Psoas muscle (tissue), 8 donors: ENCODE results near the gene S100A11. TPM values are rescaled to one million over a fixed set of nuclear protein-coding genes. Genes with fewer than 3 reads are reported as not detected.

ENCODE experiments used
- ATAC-seq, 4 donors: fragments of 200-7000 bp; cut with Tn5 transposase; one replicate each; pipeline ENCODE4 v1.9.1; 2020; ENCODE audit warnings: moderate library complexity in 3 of 4, mild to moderate bottlenecking in 2 of 4
- DNase-seq, 2 donors: peaks; one replicate each; pipeline ENCODE4 v3.0.0-alpha.2; 2020
- H3K27ac ChIP-seq: fragments of 200-600 bp; one replicate; pipeline ENCODE4 v1.8.0; 2022
- H3K27me3 ChIP-seq, 3 donors: fragments of 200-600 bp in 1 of 3; one replicate each; pipeline versions ENCODE4 v1.6.1 to v1.8.0; 2013 to 2022; ENCODE audit warnings: low read length in 2 of 3, mild to moderate bottlenecking in 2 of 3, moderate library complexity in 1 of 3; ENCODE audit not compliant: insufficient read depth in 3 of 3
- H3K36me3 ChIP-seq, 2 donors: fragments of 200-600 bp in 1 of 2; one replicate each; pipeline versions ENCODE4 v1.6.1 to v1.8.0; 2013 to 2022; ENCODE audit warnings: low read depth in 1 of 2, mild to moderate bottlenecking in 1 of 2, moderate library complexity in 1 of 2; ENCODE audit not compliant: insufficient read depth in 1 of 2
- H3K4me1 ChIP-seq: fragments of 200-600 bp; one replicate; pipeline ENCODE4 v1.8.0; 2022
- H3K4me3 ChIP-seq: fragments of 200-600 bp; one replicate; pipeline ENCODE4 v1.8.0; 2022; ENCODE audit warnings: mild to moderate bottlenecking
- H3K9me3 ChIP-seq: fragments of 200-600 bp; one replicate; pipeline ENCODE4 v1.8.0; 2022
- WGBS, 3 donors: extraction: QIAGEN DNeasy Blood & Tissue Kit; methylation state at CpG; one replicate each; pipeline versions ENCODE4 v1.1.6 to v1.1.7; 2013; 5-methylcytosine and 5-hydroxymethylcytosine counted together
- intact Hi-C, 2 donors: fragments of 100-400 bp; cut with DNase I; formaldehyde crosslinking; loops; one replicate each; pipeline versions ENCODE4 v1.11.0 to v1.14.2; 2022
- polyA plus RNA-seq, 3 donors: library from polyadenylated mRNA; stranded (reverse); fragments of 200-250 nt; gene quantifications; one replicate each; pipeline ENCODE4 v1.2.3, GENCODE V29; 2013
- total RNA-seq, 4 donors: library from RNA; stranded (reverse); fragmentation: NEBNext Ultra II Directional in 2 of 4; extraction: Animal tissue kit (Norgen Biotek cat#: 25700) in 2 of 4; gene quantifications; one replicate each; pipeline versions ENCODE4 v1.2.1 to v1.2.4, GENCODE V29; 2021 to 2023
- TF ChIP-seq, protein P1 (sequence below): fragments of 200-600 bp; IDR thresholded peaks from one replicate; pipeline ENCODE4 v1.8.0; 2022; ENCODE audit warnings: antibody characterized with exemption
- donor health status: healthy with polysubstance abuse.
- donor health status: DM: no; HTN: no; CAD: no; lungs with moderate emphysema.
- donor health status: Bipolar disorder and iron deficiency.
- donor health status: healthy.
- donor health status: DM: yes; HTN: yes; CAD: no.
- donor health status: DM: no; HTN: no; CAD: no.
- donor health status: DM: no; HTN: no; CAD: no.
- donor health status: DM: yes; HTN: yes; CAD: no.

The S100A11 gene
- total and polyA plus RNA-seq, 7 donors, result 36.7 to 500 (median 61.2) TPM

DNA sequence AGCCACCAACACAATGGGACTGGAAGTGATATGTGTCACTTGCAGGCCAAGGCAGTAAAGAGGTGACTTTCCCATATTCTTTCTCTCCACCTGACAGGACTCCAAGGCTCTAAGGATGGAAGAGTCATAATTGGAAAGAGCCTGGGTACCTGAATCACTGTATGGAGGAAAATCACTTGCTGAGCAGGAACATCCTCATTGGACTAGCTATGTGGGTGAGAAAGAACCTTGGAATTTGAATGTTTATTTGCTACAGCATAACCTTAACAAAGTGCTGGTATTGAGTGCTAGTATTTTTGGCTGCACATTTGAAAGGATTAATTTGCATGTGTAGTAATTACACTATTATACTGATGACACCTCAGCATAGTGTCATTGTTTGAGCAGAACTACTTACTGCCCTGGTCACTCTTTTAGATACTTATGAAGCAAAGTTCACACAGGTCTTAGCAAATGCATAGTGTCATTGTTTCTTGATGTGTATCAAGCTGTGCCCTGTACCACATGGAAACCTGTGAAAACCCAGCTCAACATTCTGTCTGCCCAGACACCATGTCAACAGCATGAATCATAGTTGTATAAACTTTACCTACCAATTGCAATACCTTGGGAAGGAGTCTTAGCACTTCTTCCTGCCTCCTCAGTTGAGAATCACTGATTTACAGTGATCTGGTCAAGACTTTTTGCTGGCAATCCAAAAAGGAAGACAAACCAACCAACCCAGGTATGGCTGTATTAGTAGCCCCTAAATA is 38.0 kb downstream of the S100A11 start:
- intact Hi-C loops, result no loop called here
- Histone ChIP-seq H3K27ac (no peak overlapping the region), H3K27me3 (peaks cover 0 to 11% (median 4%) of the 10 kb centered on the region in 3 donors), H3K4me3 (no peak overlapping the region), H3K36me3 (no peaks in the 10 kb centered on the region), H3K4me1 (peaks cover 3% of the 10 kb centered on the region), H3K9me3 (no peaks in the 10 kb centered on the region)
- no peak for DNase-seq
- no peak for ATAC-seq
- TF ChIP-seq, protein P1, sequence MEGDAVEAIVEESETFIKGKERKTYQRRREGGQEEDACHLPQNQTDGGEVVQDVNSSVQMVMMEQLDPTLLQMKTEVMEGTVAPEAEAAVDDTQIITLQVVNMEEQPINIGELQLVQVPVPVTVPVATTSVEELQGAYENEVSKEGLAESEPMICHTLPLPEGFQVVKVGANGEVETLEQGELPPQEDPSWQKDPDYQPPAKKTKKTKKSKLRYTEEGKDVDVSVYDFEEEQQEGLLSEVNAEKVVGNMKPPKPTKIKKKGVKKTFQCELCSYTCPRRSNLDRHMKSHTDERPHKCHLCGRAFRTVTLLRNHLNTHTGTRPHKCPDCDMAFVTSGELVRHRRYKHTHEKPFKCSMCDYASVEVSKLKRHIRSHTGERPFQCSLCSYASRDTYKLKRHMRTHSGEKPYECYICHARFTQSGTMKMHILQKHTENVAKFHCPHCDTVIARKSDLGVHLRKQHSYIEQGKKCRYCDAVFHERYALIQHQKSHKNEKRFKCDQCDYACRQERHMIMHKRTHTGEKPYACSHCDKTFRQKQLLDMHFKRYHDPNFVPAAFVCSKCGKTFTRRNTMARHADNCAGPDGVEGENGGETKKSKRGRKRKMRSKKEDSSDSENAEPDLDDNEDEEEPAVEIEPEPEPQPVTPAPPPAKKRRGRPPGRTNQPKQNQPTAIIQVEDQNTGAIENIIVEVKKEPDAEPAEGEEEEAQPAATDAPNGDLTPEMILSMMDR, result no peak

DNA sequence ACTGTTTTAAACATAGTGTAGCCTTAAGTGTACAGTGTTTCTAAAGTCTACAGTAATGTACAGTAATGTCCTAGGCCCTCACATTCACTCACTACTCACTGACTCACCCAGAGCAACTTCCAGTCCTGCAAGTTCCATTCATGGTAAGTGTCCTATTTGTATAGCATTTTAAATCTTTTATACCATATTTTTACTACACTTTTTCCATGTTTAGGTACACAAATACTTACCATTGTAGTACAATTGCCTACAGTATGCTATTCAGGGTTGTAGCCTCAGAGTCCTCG is 39.6 kb downstream of the S100A11 start:
- TF ChIP-seq, protein P1, result no peak
- Histone ChIP-seq H3K9me3 (no peaks in the 10 kb centered on the region), H3K4me1 (peaks cover 3% of the 10 kb centered on the region), H3K27ac (no peak overlapping the region), H3K36me3 (no peaks in the 10 kb centered on the region), H3K4me3 (no peak overlapping the region), H3K27me3 (peaks cover 0 to 24% (median 4%) of the 10 kb centered on the region in 3 donors)
- no peak for ATAC-seq
- no peak for DNase-seq
- WGBS, 3 donors, result 91 to 100% (median 97%) methylated on average over 1 of the region's 1 CpG
- intact Hi-C loops, result no loop called here

DNA sequence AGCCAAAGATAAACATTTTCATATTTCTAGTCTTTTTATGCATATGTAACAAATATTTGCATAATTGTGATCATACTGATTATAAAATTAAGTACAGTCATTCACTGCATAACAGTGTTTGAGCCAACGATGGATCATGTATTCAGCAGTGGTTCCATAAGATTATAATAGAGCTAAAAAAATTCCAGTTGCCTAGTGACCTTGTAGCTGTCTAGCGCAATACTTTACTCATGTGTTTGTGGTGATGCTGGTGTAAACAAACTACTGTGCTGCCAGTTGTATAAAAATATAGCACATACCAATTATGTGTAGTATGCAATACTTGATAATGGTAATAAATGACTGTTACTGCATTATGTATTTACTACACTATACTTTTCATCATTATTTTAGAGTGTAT is 41.0 kb downstream of the S100A11 start:
- no peaks in the 10 kb centered on the region for H3K9me3 ChIP-seq
- H3K4me1 ChIP-seq, result no peaks in the 10 kb centered on the region
- H3K4me3 ChIP-seq, result no peak overlapping the region
- TF ChIP-seq, protein P1, result no peak
- H3K27me3 ChIP-seq, result peaks cover 0 to 35% (median 4%) of the 10 kb centered on the region in 3 donors
- no peak overlapping the region for H3K27ac ChIP-seq
- intact Hi-C loops, result no loop called here
- no peaks in the 10 kb centered on the region for H3K36me3 ChIP-seq
- DNase-seq (no peak), ATAC-seq (no peak)
- WGBS, 3 donors, result 76 to 89% (median 87%) methylated on average over 2 of the region's 2 CpGs

DNA sequence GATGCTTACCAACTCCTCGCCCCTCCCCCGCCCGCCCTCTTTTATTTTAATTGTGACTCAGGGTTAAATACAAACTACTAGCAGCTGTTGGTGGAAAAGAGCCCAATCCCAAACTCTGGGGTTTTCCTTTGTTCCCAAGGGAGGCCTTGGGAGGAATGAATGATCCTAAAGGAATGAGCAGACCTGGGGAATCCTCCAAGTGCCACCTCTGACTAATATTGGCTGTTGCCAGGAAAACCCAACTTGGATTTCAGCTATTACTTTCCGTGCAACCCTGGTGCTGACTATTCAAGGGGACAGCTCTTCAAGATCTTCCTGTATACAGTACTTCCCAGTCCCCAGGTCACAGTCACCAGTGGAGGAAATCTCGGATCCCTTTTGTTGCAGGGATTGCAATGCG is 41.8 kb downstream of the S100A11 start:
- intact Hi-C loops, result loop anchor here in 1 of 2 donors (5.0 kb wide), 1 partner anchor 63 kb away; no protein-coding TSS in a partner anchor
- H3K36me3 ChIP-seq, result no peaks in the 10 kb centered on the region
- no peak overlapping the region for H3K4me3 ChIP-seq
- H3K9me3 ChIP-seq, result no peaks in the 10 kb centered on the region
- H3K27me3 ChIP-seq, result peaks cover 0 to 43% (median 4%) of the 10 kb centered on the region in 3 donors
- no peak overlapping the region for H3K27ac ChIP-seq
- TF ChIP-seq, protein P1, result no peak
- peak in 1 of 2 donors; percentile 33 for DNase-seq
- peak in 2 of 4 donors; percentile 15 to 22 for ATAC-seq
- H3K4me1 ChIP-seq, result peaks cover 8% of the 10 kb centered on the region
- WGBS, 3 donors, result 50 to 63% (median 55%) methylated on average over 6 of the region's 6 CpGs
